Panc1 (cell line): ENCODE measurements around the gene PDS5A. TPM values are rescaled to one million over a fixed set of nuclear protein-coding genes. Genes with fewer than 3 reads are reported as not detected.
"Not testable (repeated sequence)": the region's sequence is repeated elsewhere in the genome, so short reads cannot be mapped to it uniquely, and the experiment has no call there.

Source experiments
- ATAC-seq: fragments of 200-7000 bp; cut with Tn5 transposase; 2 replicates; pipeline ENCODE4 v1.9.1; 2020; ENCODE audit warnings: mild to moderate bottlenecking, moderate library complexity
- BruUV-seq: library from RNA; stranded (reverse); fragments of 400-500 nt; replicated peaks from 2 replicates; lab custom pipeline; 2021; lab: Mats Ljungman, UMichigan
- CTCF ChIA-PET: fragments of 300-600 bp; sonication (Branson Sonifier 250); formaldehyde crosslinking; loops from one replicate; lab custom pipeline; 2022; ENCODE audit warnings: antibody characterized with exemption; lab: Charles Lee
- POLR2A ChIA-PET: fragments of 300-600 bp; sonication (Branson Sonifier 250); formaldehyde crosslinking; loops from one replicate; lab custom pipeline; 2022; ENCODE audit warnings: antibody characterized with exemption; lab: Charles Lee
- DNase-seq: peaks from one replicate; pipeline ENCODE4 v3.0.0-alpha.2; 2010; ENCODE audit warnings: low read depth, low spot score
- H3K27ac ChIP-seq: 2 replicates; pipeline ENCODE4 v1.5.1; 2011; ENCODE audit warnings: mild to moderate bottlenecking, low read length, inconsistent platforms
- H3K27me3 ChIP-seq: fragments of 200-500 bp; sonication (Bioruptor generic); 2 replicates; pipeline ENCODE4 v1.6.0; 2014; ENCODE audit warnings: low read length, inconsistent platforms; ENCODE audit not compliant: control insufficient read depth, insufficient read depth
- H3K36me3 ChIP-seq: fragments of 200-500 bp; sonication (Bioruptor generic); 2 replicates; pipeline ENCODE4 v1.5.1; 2014; ENCODE audit warnings: inconsistent platforms, mild to moderate bottlenecking, low read length, moderate library complexity; ENCODE audit not compliant: control insufficient read depth, insufficient read depth
- H3K4me1 ChIP-seq: 2 replicates; pipeline ENCODE4 v1.5.1; 2011; ENCODE audit warnings: inconsistent platforms, mild to moderate bottlenecking, low read length, moderate library complexity; ENCODE audit not compliant: control insufficient read depth, insufficient read depth
- H3K4me3 ChIP-seq, 2 experiments: 2 replicates each; pipeline ENCODE4 v1.5.1; 2011 to 2012; ENCODE audit warnings: low read depth in 2 of 2, low read length in 2 of 2, mild to moderate bottlenecking in 2 of 2, inconsistent platforms in 1 of 2, moderate library complexity in 1 of 2
- H3K9me3 ChIP-seq: fragments of 200-500 bp; sonication (Bioruptor generic); 2 replicates; pipeline ENCODE4 v1.5.1; 2014; ENCODE audit warnings: low read depth, mild to moderate bottlenecking, inconsistent platforms, low read length, moderate library complexity; ENCODE audit not compliant: control insufficient read depth, insufficient read depth
- CTCF ChIP-seq: fragments of 450-650 bp; IDR thresholded peaks from 2 replicates; pipeline ENCODE4 v1.5.1; 2017; ENCODE audit warnings: mild to moderate bottlenecking
- POLR2AphosphoS5 ChIP-seq: IDR thresholded peaks from 2 replicates; pipeline ENCODE4 v1.6.1; 2012; ENCODE audit warnings: mild to moderate bottlenecking, low read depth, low read length, moderate library complexity
- REST ChIP-seq, 2 experiments: IDR thresholded peaks; 2 replicates each; pipeline ENCODE4 v1.6.1; 2011 to 2012; ENCODE audit warnings: low read depth in 2 of 2, control low read depth in 1 of 2, low read length in 1 of 2, mild to moderate bottlenecking in 1 of 2, moderate library complexity in 1 of 2; ENCODE audit not compliant: insufficient read depth in 1 of 2
- SIN3A ChIP-seq: IDR thresholded peaks from 2 replicates; pipeline ENCODE4 v1.6.1; 2012; ENCODE audit warnings: low read depth, mild to moderate bottlenecking, low read length, moderate library complexity, borderline replicate concordance; ENCODE audit not compliant: insufficient read depth
- TCF7L2 ChIP-seq: IDR thresholded peaks from 2 replicates; pipeline ENCODE4 v1.6.1; 2011; ENCODE audit warnings: mild to moderate bottlenecking, low read depth, low read length, inconsistent platforms
- in situ Hi-C: cut with HindIII; loops from 2 replicates; pipeline ENCODE4 v1.10.0; 2016; ENCODE audit warnings: low sequenced_read_pairs, low pct_unique_long_range_greater_than_20kb
- intact Hi-C: fragments of 100-400 bp; cut with micrococcal nuclease; formaldehyde crosslinking; loops from one replicate; pipeline ENCODE4 v1.10.0; 2022; ENCODE audit not compliant: unreplicated experiment
- total RNA-seq: library from RNA; stranded (reverse); gene quantifications from one replicate; pipeline ENCODE4 v1.2.1, GENCODE V29; 2021; ENCODE audit not compliant: unreplicated experiment

The PDS5A gene
- total RNA-seq, 1 experiment from 2014 or later: 69.2 TPM

GRCh38 chr4:39975488-39976089, 2.1 kb downstream of the PDS5A start:
- ATAC-seq: no peak
- BruUV-seq: no TSS peak
- POLR2A ChIA-PET: interaction anchor here (0.6 kb wide), 1 partner anchor 68 kb away, joined by 7 read pairs; no protein-coding TSS in a partner anchor

GRCh38 chr4:39973052-39973451, 4.7 kb downstream of the PDS5A start:
- H3K27ac ChIP-seq, in situ Hi-C loops, H3K9me3 ChIP-seq, H3K36me3 ChIP-seq, H3K4me3 ChIP-seq, CTCF ChIA-PET, BruUV-seq, POLR2A ChIA-PET, H3K27me3 ChIP-seq, ATAC-seq, DNase-seq: not testable (repeated sequence)
- intact Hi-C loops: loop anchor here (10.0 kb wide), 1 partner anchor 58 kb away; no protein-coding TSS in a partner anchor
- H3K4me1 ChIP-seq: peaks cover 16% of the 10 kb centered on the region

More at GRCh38 chr4:39975488-39976089, 2.1 kb downstream of the PDS5A start:
- CTCF ChIA-PET: interaction anchor here (0.6 to 0.7 kb wide), 2 partner anchors 66 to 143 kb away, joined by 4 to 7 read pairs; no protein-coding TSS in a partner anchor
- Histone ChIP-seq H3K4me3 (peak overlapping the region; percentile 59 to 81; a peak in 3 of 4 replicates), H3K9me3 (no peaks in the 10 kb centered on the region), H3K4me1 (peaks cover 9% of the 10 kb centered on the region), H3K27me3 (no peaks in the 10 kb centered on the region), H3K36me3 (peaks cover 6% of the 10 kb centered on the region), H3K27ac (peak overlapping the region; percentile 72)
- no peak for DNase-seq
- intact Hi-C loops (loop anchor here (10.0 kb wide), 1 partner anchor 61 kb away; no protein-coding TSS in a partner anchor), in situ Hi-C loops (no loop called here)
- TF ChIP-seq REST (IDR thresholded peaks at IDR 0.05; ENCODE audit: insufficient read depth in 1 of 2, low read depth in 2 of 2, low read length in 1 of 2) (no peak), SIN3A (no peak), POLR2AphosphoS5 (no peak)

- H3K4me1 ChIP-seq: peaks cover 16% of the 10 kb centered on the region
- no TSS peak for BruUV-seq
- ChIA-PET POLR2A (interaction anchor here (0.6 kb wide), 2 partner anchors 57 to 85 kb away, joined by 3 to 4 read pairs; no protein-coding TSS in a partner anchor), CTCF (no interaction called here)
- peaks cover 6% of the 10 kb centered on the region; the same call in 1 of the 2 replicates for H3K36me3 ChIP-seq
- intact Hi-C loops (loop anchor here (10.0 kb wide), 1 partner anchor 56 kb away; no protein-coding TSS in a partner anchor), in situ Hi-C loops (no loop called here)
- no peak overlapping the region for H3K4me3 ChIP-seq
- peak; percentile 75 for ATAC-seq
- no peak for TF ChIP-seq POLR2AphosphoS5
- TF ChIP-seq TCF7L2: no peak
- TF ChIP-seq SIN3A: no peak
- TF ChIP-seq CTCF: no peak
- no peak for TF ChIP-seq REST (IDR thresholded peaks at IDR 0.05; ENCODE audit: insufficient read depth in 1 of 2, low read depth in 2 of 2, low read length in 1 of 2)
- peak overlapping the region; percentile 68 for H3K27ac ChIP-seq
- no peaks in the 10 kb centered on the region for H3K27me3 ChIP-seq
- peak; percentile 4 for DNase-seq
- no peaks in the 10 kb centered on the region for H3K9me3 ChIP-seq
Measured at GRCh38 chr4:39970671-39971640, 6.8 kb downstream of the PDS5A start.
